Adipocyte (in vitro differentiated cells): ENCODE measurements around the gene CSF3R.
"Not testable (repeated sequence)": the region's sequence is repeated elsewhere in the genome, so short reads cannot be mapped to it uniquely, and the experiment has no call there.

ENCODE experiments used
- DNase-seq: peaks from one replicate; pipeline ENCODE4 v3.0.0-alpha.2; 2015; ENCODE audit warnings: low read depth
- H3K27me3 ChIP-seq: replicated peaks from 2 replicates; pipeline ENCODE4 v1.7.0; 2013; ENCODE audit warnings: mild to moderate bottlenecking, low read length, moderate library complexity; ENCODE audit not compliant: control insufficient read depth, insufficient read depth
- H3K36me3 ChIP-seq: 2 replicates; pipeline ENCODE4 v1.7.0; 2013; ENCODE audit warnings: low read length, mild to moderate bottlenecking, moderate library complexity; ENCODE audit not compliant: control insufficient read depth, insufficient read depth, severe bottlenecking
- H3K4me1 ChIP-seq: 2 replicates; pipeline ENCODE4 v1.7.0; 2013; ENCODE audit warnings: mild to moderate bottlenecking, low read length, moderate library complexity; ENCODE audit not compliant: control insufficient read depth, insufficient read depth
- H3K4me3 ChIP-seq: 2 replicates; pipeline ENCODE4 v1.7.0; 2013; ENCODE audit warnings: mild to moderate bottlenecking, low read length, moderate library complexity
- H3K9ac ChIP-seq: 2 replicates; pipeline ENCODE4 v1.7.0; 2013; ENCODE audit warnings: mild to moderate bottlenecking, low read length, moderate library complexity
- H3K9me3 ChIP-seq: 2 replicates; pipeline ENCODE4 v1.7.0; 2013; ENCODE audit warnings: mild to moderate bottlenecking, low read length, moderate library complexity; ENCODE audit not compliant: control insufficient read depth

CSF3R gene

GRCh38 chr1:36479505-36480051 is 3.1 kb downstream of the CSF3R start:
- Histone ChIP-seq H3K4me3 (no peak overlapping the region), H3K27me3 (peaks cover 59% of the 10 kb centered on the region), H3K9me3 (no peaks in the 10 kb centered on the region), H3K9ac (no peak overlapping the region), H3K4me1 (peaks cover 7% of the 10 kb centered on the region), H3K36me3 (no peaks in the 10 kb centered on the region)
- DNase-seq = peak; percentile 20

- not testable (repeated sequence) for H3K4me1 ChIP-seq, H3K4me3 ChIP-seq, H3K9me3 ChIP-seq, DNase-seq, H3K36me3 ChIP-seq, H3K9ac ChIP-seq
- peaks cover 62% of the 10 kb centered on the region for H3K27me3 ChIP-seq
Measured at GRCh38 chr1:36477615-36478014, 5.1 kb downstream of the CSF3R start.

- Histone ChIP-seq H3K27me3 (peaks cover 59% of the 10 kb centered on the region), H3K4me3 (no peak overlapping the region), H3K4me1 (no peaks in the 10 kb centered on the region), H3K9ac (no peak overlapping the region), H3K9me3 (no peaks in the 10 kb centered on the region), H3K36me3 (no peaks in the 10 kb centered on the region)
- DNase-seq = no peak
Measured at GRCh38 chr1:36476945-36477344, 5.8 kb downstream of the CSF3R start.

- no peak overlapping the region for H3K4me3 ChIP-seq
- no peaks in the 10 kb centered on the region for H3K4me1 ChIP-seq
- no peaks in the 10 kb centered on the region for H3K36me3 ChIP-seq
- H3K9me3 ChIP-seq = no peaks in the 10 kb centered on the region
- H3K27me3 ChIP-seq = peaks cover 51% of the 10 kb centered on the region
- H3K9ac ChIP-seq = no peak overlapping the region
- no peak for DNase-seq
Measured at GRCh38 chr1:36475910-36476604, 6.7 kb downstream of the CSF3R start.

GRCh38 chr1:36475341-36475740 is 7.4 kb downstream of the CSF3R start:
- no peaks in the 10 kb centered on the region for H3K4me1 ChIP-seq
- no peak overlapping the region for H3K4me3 ChIP-seq
- H3K27me3 ChIP-seq = peaks cover 44% of the 10 kb centered on the region
- no peaks in the 10 kb centered on the region for H3K36me3 ChIP-seq
- H3K9me3 ChIP-seq = no peaks in the 10 kb centered on the region
- no peak for DNase-seq
- no peak overlapping the region for H3K9ac ChIP-seq

GRCh38 chr1:36472656-36473055 is 10.1 kb downstream of the CSF3R start:
- Histone ChIP-seq H3K9ac (no peak overlapping the region), H3K27me3 (peaks cover 26% of the 10 kb centered on the region), H3K4me1 (no peaks in the 10 kb centered on the region), H3K9me3 (no peaks in the 10 kb centered on the region), H3K36me3 (no peaks in the 10 kb centered on the region), H3K4me3 (no peak overlapping the region)
- DNase-seq = no peak

- Histone ChIP-seq H3K27me3 (peaks cover 26% of the 10 kb centered on the region), H3K4me1 (no peaks in the 10 kb centered on the region), H3K9me3 (no peaks in the 10 kb centered on the region), H3K4me3 (no peak overlapping the region), H3K9ac (no peak overlapping the region), H3K36me3 (no peaks in the 10 kb centered on the region)
- no peak for DNase-seq
Measured at GRCh38 chr1:36471830-36472641, 10.7 kb downstream of the CSF3R start.

GRCh38 chr1:36469163-36469562 is 13.6 kb downstream of the CSF3R start:
- no peak for DNase-seq
- H3K27me3 ChIP-seq = peaks cover 15% of the 10 kb centered on the region
- peaks cover 15% of the 10 kb centered on the region for H3K4me1 ChIP-seq
- no peak overlapping the region for H3K9ac ChIP-seq
- no peak overlapping the region for H3K4me3 ChIP-seq
- H3K36me3 ChIP-seq = no peaks in the 10 kb centered on the region
- no peaks in the 10 kb centered on the region for H3K9me3 ChIP-seq

GRCh38 chr1:36467700-36468455 is 14.8 kb downstream of the CSF3R start:
- peaks cover 3% of the 10 kb centered on the region for H3K27me3 ChIP-seq
- DNase-seq = no peak
- H3K9ac ChIP-seq = no peak overlapping the region
- peaks cover 15% of the 10 kb centered on the region for H3K4me1 ChIP-seq
- no peaks in the 10 kb centered on the region for H3K9me3 ChIP-seq
- no peaks in the 10 kb centered on the region for H3K36me3 ChIP-seq
- H3K4me3 ChIP-seq = no peak overlapping the region

GRCh38 chr1:36467027-36467410 is 15.7 kb downstream of the CSF3R start:
- Histone ChIP-seq H3K9ac (no peak overlapping the region), H3K36me3 (peaks cover 4% of the 10 kb centered on the region), H3K4me1 (peaks cover 15% of the 10 kb centered on the region), H3K4me3 (no peak overlapping the region), H3K27me3 (no peaks in the 10 kb centered on the region), H3K9me3 (no peaks in the 10 kb centered on the region)
- DNase-seq = no peak
